ENCODE results near the gene DENND2A.

DNA sequence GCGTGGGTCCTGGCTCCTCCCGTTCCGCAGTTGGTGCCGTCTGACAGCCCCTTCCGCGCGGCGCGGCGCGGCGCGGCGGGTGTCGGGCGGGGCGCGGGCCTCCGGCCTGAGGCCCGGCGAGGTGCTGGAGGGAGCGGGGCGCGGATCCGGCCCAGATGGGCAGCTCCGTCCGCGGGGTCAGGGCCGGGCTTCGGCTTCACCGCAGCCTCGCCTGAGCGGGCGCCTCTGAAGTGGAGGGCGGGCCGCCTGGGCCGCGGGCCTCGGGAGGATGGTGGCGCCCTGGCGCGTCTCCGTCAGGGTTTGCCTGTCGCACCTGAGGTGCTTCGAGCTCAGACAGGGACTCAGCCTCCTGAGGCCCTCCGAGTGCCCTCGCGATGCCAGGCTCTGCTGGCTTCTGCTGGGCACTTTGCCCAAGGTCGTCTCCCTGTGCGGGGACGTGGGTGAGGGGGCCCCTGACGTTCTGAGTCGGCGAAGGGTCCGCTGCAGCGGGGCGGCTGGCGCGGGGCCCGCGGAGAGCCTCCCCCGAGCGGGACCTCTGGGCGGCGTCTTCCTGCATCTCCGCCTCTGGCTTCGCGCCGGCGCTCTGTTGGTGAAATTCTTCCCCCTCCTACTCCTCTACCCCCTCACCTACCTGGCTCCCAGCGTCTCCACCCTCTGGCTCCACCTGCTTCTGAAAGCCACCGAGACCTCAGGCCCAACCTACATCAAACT is 32.6 kb upstream of the DENND2A start:
- TF ChIP-seq MYC (IDR thresholded peaks at IDR 0.05; ENCODE audit: low read depth, low read length) (no peak), POLR2A (IDR thresholded peaks at IDR 0.05; ENCODE audit: extremely low read depth, insufficient read length) (no peak)
- TF ChIP-seq, protein P1, sequence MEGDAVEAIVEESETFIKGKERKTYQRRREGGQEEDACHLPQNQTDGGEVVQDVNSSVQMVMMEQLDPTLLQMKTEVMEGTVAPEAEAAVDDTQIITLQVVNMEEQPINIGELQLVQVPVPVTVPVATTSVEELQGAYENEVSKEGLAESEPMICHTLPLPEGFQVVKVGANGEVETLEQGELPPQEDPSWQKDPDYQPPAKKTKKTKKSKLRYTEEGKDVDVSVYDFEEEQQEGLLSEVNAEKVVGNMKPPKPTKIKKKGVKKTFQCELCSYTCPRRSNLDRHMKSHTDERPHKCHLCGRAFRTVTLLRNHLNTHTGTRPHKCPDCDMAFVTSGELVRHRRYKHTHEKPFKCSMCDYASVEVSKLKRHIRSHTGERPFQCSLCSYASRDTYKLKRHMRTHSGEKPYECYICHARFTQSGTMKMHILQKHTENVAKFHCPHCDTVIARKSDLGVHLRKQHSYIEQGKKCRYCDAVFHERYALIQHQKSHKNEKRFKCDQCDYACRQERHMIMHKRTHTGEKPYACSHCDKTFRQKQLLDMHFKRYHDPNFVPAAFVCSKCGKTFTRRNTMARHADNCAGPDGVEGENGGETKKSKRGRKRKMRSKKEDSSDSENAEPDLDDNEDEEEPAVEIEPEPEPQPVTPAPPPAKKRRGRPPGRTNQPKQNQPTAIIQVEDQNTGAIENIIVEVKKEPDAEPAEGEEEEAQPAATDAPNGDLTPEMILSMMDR (IDR thresholded peaks at IDR 0.05; ENCODE audit: low read depth, low read length): no peak
- TF ChIP-seq, protein P2, sequence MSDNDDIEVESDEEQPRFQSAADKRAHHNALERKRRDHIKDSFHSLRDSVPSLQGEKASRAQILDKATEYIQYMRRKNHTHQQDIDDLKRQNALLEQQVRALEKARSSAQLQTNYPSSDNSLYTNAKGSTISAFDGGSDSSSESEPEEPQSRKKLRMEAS (IDR thresholded peaks at IDR 0.05; ENCODE audit: low read depth, low read length): no peak

Data from NB4 (cell line).